Esophagus squamous epithelium (tissue), 4 donors: ENCODE results near the gene FGD2.

Experiments
- POLR2A ChIP-seq, 4 donors: fragments of 450-650 bp; IDR thresholded peaks; one replicate each; pipeline ENCODE4 v1.6.1; 2017; ENCODE audit warnings: antibody characterized with exemption in 4 of 4, mild to moderate bottlenecking in 4 of 4, moderate library complexity in 3 of 4
- TF ChIP-seq, protein P1 (sequence below), 6 experiments: fragments of 450-650 bp in 4 of 6; fragments of 200-600 bp in 2 of 6; sonication (generic) in 2 of 6; IDR thresholded peaks; one replicate each; pipeline ENCODE4 v1.5.1; 2016 to 2019; ENCODE audit warnings: antibody characterized with exemption in 6 of 6, mild to moderate bottlenecking in 4 of 6, moderate library complexity in 4 of 6

DNA sequence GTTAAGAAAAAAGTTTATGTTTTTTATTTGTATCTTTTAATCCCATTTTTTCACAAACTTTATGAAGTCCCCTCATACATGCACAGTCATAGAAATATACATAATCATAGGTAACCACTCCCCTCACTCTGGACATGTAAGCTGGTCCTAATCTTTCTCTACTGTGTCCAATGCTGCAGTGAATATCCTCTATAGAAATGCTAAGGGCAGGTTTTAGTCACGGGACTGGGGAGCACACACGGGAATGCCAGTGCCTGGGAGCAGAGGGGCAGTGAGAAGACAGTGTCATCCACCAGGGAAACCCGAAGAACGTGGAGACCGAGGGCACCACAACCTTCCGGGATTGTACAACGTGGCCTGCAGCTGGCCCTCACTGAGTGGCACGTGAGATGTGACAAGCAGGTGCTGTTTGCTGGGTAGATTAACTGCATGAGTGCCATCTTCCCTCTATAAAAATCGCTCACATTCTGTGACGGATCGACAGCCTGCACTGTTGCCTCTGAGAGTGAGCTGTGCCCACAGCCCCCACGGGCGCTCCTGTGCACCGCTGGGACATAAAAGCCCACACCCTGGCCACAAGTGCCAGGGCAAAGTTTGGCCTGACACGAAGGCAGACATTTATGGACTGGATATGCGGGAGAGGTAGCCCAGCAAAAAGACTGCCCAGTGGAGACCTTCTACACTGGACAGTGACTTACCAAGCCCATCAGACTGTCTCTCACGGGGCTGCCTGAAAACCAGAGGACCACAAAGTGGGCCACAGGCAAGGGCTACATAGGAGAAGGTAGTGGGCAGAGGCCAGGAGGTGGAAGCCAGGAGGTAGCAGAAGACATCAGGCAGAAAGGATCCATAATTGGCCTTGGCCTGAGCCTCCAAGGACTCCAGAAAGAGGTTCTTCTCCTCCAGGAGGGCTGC, 63.2 kb downstream of the FGD2 start:
- TF ChIP-seq, protein P1, sequence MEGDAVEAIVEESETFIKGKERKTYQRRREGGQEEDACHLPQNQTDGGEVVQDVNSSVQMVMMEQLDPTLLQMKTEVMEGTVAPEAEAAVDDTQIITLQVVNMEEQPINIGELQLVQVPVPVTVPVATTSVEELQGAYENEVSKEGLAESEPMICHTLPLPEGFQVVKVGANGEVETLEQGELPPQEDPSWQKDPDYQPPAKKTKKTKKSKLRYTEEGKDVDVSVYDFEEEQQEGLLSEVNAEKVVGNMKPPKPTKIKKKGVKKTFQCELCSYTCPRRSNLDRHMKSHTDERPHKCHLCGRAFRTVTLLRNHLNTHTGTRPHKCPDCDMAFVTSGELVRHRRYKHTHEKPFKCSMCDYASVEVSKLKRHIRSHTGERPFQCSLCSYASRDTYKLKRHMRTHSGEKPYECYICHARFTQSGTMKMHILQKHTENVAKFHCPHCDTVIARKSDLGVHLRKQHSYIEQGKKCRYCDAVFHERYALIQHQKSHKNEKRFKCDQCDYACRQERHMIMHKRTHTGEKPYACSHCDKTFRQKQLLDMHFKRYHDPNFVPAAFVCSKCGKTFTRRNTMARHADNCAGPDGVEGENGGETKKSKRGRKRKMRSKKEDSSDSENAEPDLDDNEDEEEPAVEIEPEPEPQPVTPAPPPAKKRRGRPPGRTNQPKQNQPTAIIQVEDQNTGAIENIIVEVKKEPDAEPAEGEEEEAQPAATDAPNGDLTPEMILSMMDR (IDR thresholded peaks at IDR 0.05): no peak
- TF ChIP-seq POLR2A (IDR thresholded peaks at IDR 0.05): no peak
